K562 (cell line): Measurements from ENCODE around the gene TCF3. TPM values are rescaled to one million over a fixed set of nuclear protein-coding genes. Genes with fewer than 3 reads are reported as not detected.
A peak's percentile ranks its signal among the peaks of the same experiment; 100 is the strongest.

ENCODE experiments used
- ATAC-seq: fragments of 200-7000 bp; cut with Tn5 transposase; 3 replicates; pipeline ENCODE4 v1.9.1; 2020; ENCODE audit warnings: moderate library complexity
- BruUV-seq: library from RNA; stranded (reverse); fragments of 400-500 nt; replicated peaks from 2 replicates; lab custom pipeline; 2021; lab: Mats Ljungman, UMichigan
- CTCF ChIA-PET: fragments of 300-600 bp; formaldehyde crosslinking; extraction: SDS; loops from one replicate; lab custom pipeline; 2021; ENCODE audit warnings: low intra/inter-chr PET ratio; lab: Yijun Ruan, JAX
- POLR2A ChIA-PET: fragments of 300-600, 350-650 bp; sonication (Branson Sonifier 250); formaldehyde crosslinking; extraction: SDS; loops from one replicate; lab custom pipeline; 2021; ENCODE audit warnings: antibody characterized with exemption, inconsistent platforms; lab: Yijun Ruan, JAX
- DNase-seq, 4 experiments: peaks; one replicate each; pipeline versions ENCODE4 v3.0.0 to v3.0.0-alpha.2; 2011 to 2018; ENCODE audit warnings: low spot score in 3 of 4, mixed read lengths in 3 of 4; ENCODE audit errors: extremely low read depth in 1 of 4
- FAIRE-seq: peaks from 2 replicates; lab custom pipeline; 2011; peaks lifted over from hg19 to GRCh38; lab: Jason Lieb, UNC
- H2AFZ ChIP-seq: 2 replicates; pipeline ENCODE4 v1.6.0; 2011; ENCODE audit warnings: low read depth, low read length, control low read depth, inconsistent platforms
- H3K27ac ChIP-seq: fragments of 200-600 bp; 3 replicates; pipeline ENCODE4 v1.8.0; 2011; ENCODE audit warnings: low read depth, mild to moderate bottlenecking, control low read depth, inconsistent platforms, low read length, moderate library complexity, mixed read lengths; ENCODE audit errors: extremely low read depth
- H3K27me3 ChIP-seq, 2 experiments: fragments of 300-600 bp in 1 of 2; 2 replicates in 1 of 2; 3 replicates in 1 of 2; pipeline versions ENCODE4 v1.6.0 to v1.8.0; 2011; ENCODE audit warnings: inconsistent platforms in 2 of 2, low read length in 2 of 2, mild to moderate bottlenecking in 1 of 2, mixed read lengths in 1 of 2, moderate library complexity in 1 of 2; ENCODE audit not compliant: control insufficient read depth in 2 of 2, insufficient read depth in 2 of 2
- H3K36me3 ChIP-seq: fragments of 300-600 bp; 3 replicates; pipeline ENCODE4 v1.8.0; 2011; ENCODE audit warnings: mild to moderate bottlenecking, low read length, inconsistent platforms; ENCODE audit not compliant: control insufficient read depth, insufficient read depth
- H3K4me1 ChIP-seq, 2 experiments: fragments of 200-600 bp in 1 of 2; replicated peaks in 1 of 2; 2 replicates in 1 of 2; 3 replicates in 1 of 2; pipeline versions ENCODE4 v1.5.1 to v1.8.0; 2011; ENCODE audit warnings: inconsistent platforms in 2 of 2, low read length in 2 of 2, mild to moderate bottlenecking in 1 of 2, mixed read lengths in 1 of 2, moderate library complexity in 1 of 2; ENCODE audit not compliant: control insufficient read depth in 2 of 2, insufficient read depth in 2 of 2
- H3K4me2 ChIP-seq: 2 replicates; pipeline ENCODE4 v1.6.1; 2011; ENCODE audit warnings: low read length, control low read depth, inconsistent platforms, mixed read lengths; ENCODE audit not compliant: insufficient read depth
- H3K4me3 ChIP-seq: fragments of 200-600 bp; sonication (generic), shearing (Covaris generic); 2 replicates; pipeline ENCODE4 v1.5.1; 2016; ENCODE audit warnings: control low read depth, inconsistent platforms
- H3K79me2 ChIP-seq: fragments of 200-600 bp; 3 replicates; pipeline ENCODE4 v1.8.0; 2011; ENCODE audit warnings: low read length, inconsistent platforms; ENCODE audit not compliant: control insufficient read depth, insufficient read depth
- H3K9ac ChIP-seq, 2 experiments: 2 replicates each; pipeline versions ENCODE4 v1.6.0 to v1.6.1; 2011; ENCODE audit warnings: low read depth in 2 of 2, low read length in 2 of 2, control low read depth in 1 of 2, inconsistent platforms in 1 of 2, mild to moderate bottlenecking in 1 of 2, mixed read lengths in 1 of 2; ENCODE audit not compliant: insufficient read depth in 1 of 2
- H3K9me1 ChIP-seq: one replicate; pipeline ENCODE4 v1.6.0; 2011; ENCODE audit warnings: inconsistent platforms, mild to moderate bottlenecking, low read length, moderate library complexity; ENCODE audit not compliant: control insufficient read depth, insufficient read depth
- H3K9me3 ChIP-seq: replicated peaks from 2 replicates; pipeline ENCODE4 v1.5.1; 2011; ENCODE audit warnings: low read depth, low read length, inconsistent platforms; ENCODE audit not compliant: control insufficient read depth, insufficient read depth
- H4K20me1 ChIP-seq: replicated peaks from 2 replicates; pipeline ENCODE4 v1.6.1; 2011; ENCODE audit warnings: low read length, inconsistent platforms, mixed read lengths; ENCODE audit not compliant: control insufficient read depth, insufficient read depth
- BDP1 ChIP-seq: IDR thresholded peaks from 3 replicates; pipeline ENCODE4 v1.6.1; 2011; ENCODE audit not compliant: insufficient read length, insufficient read depth
- BHLHE40 ChIP-seq: IDR thresholded peaks from 2 replicates; pipeline ENCODE4 v1.6.1; 2011; ENCODE audit warnings: low read length, improper control_type of control experiment
- CBFB ChIP-seq: sonication (generic); formaldehyde crosslinking; IDR thresholded peaks from 2 replicates; pipeline ENCODE4 v1.4.0; 2020; ENCODE audit warnings: mild to moderate bottlenecking, missing genetic modification reagents
- CEBPZ ChIP-seq: fragments of 150-350 bp; IDR thresholded peaks from 2 replicates; pipeline ENCODE4 v1.6.1; 2014; ENCODE audit warnings: low read depth, mild to moderate bottlenecking, low read length, borderline replicate concordance
- DEAF1 ChIP-seq: fragments of 450-650 bp; formaldehyde crosslinking; IDR thresholded peaks from 2 replicates; pipeline ENCODE4 v1.4.0; 2020; ENCODE audit warnings: mild to moderate bottlenecking, moderate library complexity
- DIDO1 ChIP-seq: fragments of 450-650 bp; IDR thresholded peaks from 2 replicates; pipeline ENCODE4 v1.6.1; 2016; ENCODE audit warnings: low read depth, missing biosample characterization, missing genetic modification characterization
- ETV6 ChIP-seq, 3 experiments: fragments of 150-350 bp in 1 of 3; sonication (generic) in 1 of 3; formaldehyde crosslinking in 1 of 3; IDR thresholded peaks; 2 replicates each; pipeline versions ENCODE4 v1.6.1 to v1.8.0; 2014 to 2022; ENCODE audit warnings: borderline replicate concordance in 2 of 3, low read depth in 2 of 3, antibody characterized with exemption in 1 of 3, low read length in 1 of 3, mild to moderate bottlenecking in 1 of 3, missing genetic modification reagents in 1 of 3
- GATAD2B ChIP-seq: fragments of 450-650 bp; IDR thresholded peaks from 2 replicates; pipeline ENCODE4 v1.6.1; 2017; ENCODE audit warnings: mild to moderate bottlenecking, borderline replicate concordance
- MCM5 ChIP-seq: fragments of 450-650 bp; IDR thresholded peaks from 2 replicates; pipeline ENCODE4 v1.6.1; 2016; ENCODE audit warnings: low read depth
- MYNN ChIP-seq, 2 experiments: sonication (generic); formaldehyde crosslinking in 1 of 2; IDR thresholded peaks; 2 replicates each; pipeline versions ENCODE4 v1.5.0 to v1.6.1; 2016 to 2020; ENCODE audit warnings: antibody characterized with exemption in 1 of 2, missing genetic modification reagents in 1 of 2
- PYGO2 ChIP-seq: fragments of 450-650 bp; IDR thresholded peaks from 2 replicates; pipeline ENCODE4 v1.6.1; 2016; ENCODE audit warnings: mild to moderate bottlenecking, missing genetic modification characterization, moderate library complexity, missing compliant biosample characterization
- SUPT5H ChIP-seq: fragments of 450-650 bp; IDR thresholded peaks from 2 replicates; pipeline ENCODE4 v1.6.1; 2016
- ZBTB43 ChIP-seq: sonication (generic); formaldehyde crosslinking; IDR thresholded peaks from 2 replicates; pipeline ENCODE4 v1.8.0; 2023; ENCODE audit warnings: mild to moderate bottlenecking, missing genetic modification reagents
- ZFP30 ChIP-seq: fragments of 250-450 bp; sonication (Bioruptor Pico); IDR thresholded peaks from 2 replicates; pipeline ENCODE4 v1.8.0; 2022; ENCODE audit warnings: moderate library complexity, mild to moderate bottlenecking, inconsistent platforms, borderline replicate concordance
- ZNF583 ChIP-seq: fragments of 250-450 bp; sonication (Bioruptor Pico); IDR thresholded peaks from 2 replicates; pipeline ENCODE4 v1.4.0; 2020
- WGBS: fragments of 100-300 bp; shearing (Covaris generic); methylation state at CpG from one replicate; pipeline ENCODE4 v1.1.6; 2016; ENCODE audit warnings: low coverage, mixed read lengths; ENCODE audit not compliant: insufficient coverage; ENCODE audit errors: missing lambda C conversion rate; 5-methylcytosine and 5-hydroxymethylcytosine counted together
- in situ Hi-C: fragments of 300-500 bp; cut with MboI; formaldehyde crosslinking; loops from 4 replicates; pipeline ENCODE4 v1.15.0; 2018; ENCODE audit warnings: inconsistent platforms, mixed read lengths
- intact Hi-C: fragments of 100-400 bp; cut with micrococcal nuclease; formaldehyde crosslinking; loops from 2 replicates; pipeline ENCODE4 v1.14.2; 2022
- polyA plus RNA-seq, 8 experiments: library from polyadenylated mRNA; depleted of rRNA in 4 of 8; stranded (reverse) in 5 of 8; unstranded in 3 of 8; fragments of >200 nt; fragmentation: Nextera tagmentation in 2 of 8; fragmentation: Illumina TruSeq in 1 of 8; extraction: Ambion mirVana in 2 of 8; extraction: Trizol in 1 of 8; gene quantifications; 2 replicates each; pipeline versions ENCODE4 v1.2.1 to v1.2.3, GENCODE V29; 2011 to 2014; ENCODE audit warnings: inconsistent platforms in 1 of 8, missing spikeins in 1 of 8
- total RNA-seq, 7 experiments: library from RNA; depleted of rRNA in 6 of 7; stranded (reverse); fragments of >200 nt in 6 of 7; fragmentation: Illumina TruSeq in 2 of 7; extraction: Trizol in 2 of 7; gene quantifications; 2 replicates each; pipeline versions ENCODE4 v1.2.1 to v1.2.3, GENCODE V29; 2011 to 2021; ENCODE audit warnings: low replicate concordance in 1 of 7

TCF3 gene
- total and polyA plus RNA-seq, 9 of the 15 experiments (the other 6 are each of a cell fraction or from before 2014, with no cell fraction given): 5.6 to 259 (median 84.0) TPM

GRCh38 chr19:1592755-1593500, 59.5 kb downstream of the TCF3 start, which contains the start of gene MBD3:
TSS of gene MBD3 (minus strand) at chr19:1592865. CDS start at chr19:1592631, 234 bp downstream.
- H4K20me1 ChIP-seq: 0 out of 2 replicates have a peak, but pooled peaks cover 8% of the 10 kb centered on the region
- intact Hi-C loops (no loop called here), in situ Hi-C loops (no loop called here)
- DNase-seq (peak; percentile 91 to 99 (median 98)), FAIRE-seq (no peak), ATAC-seq (peak; percentile 80)
- H3K27me3 ChIP-seq: no peaks in the 10 kb centered on the region
- peak within 1 kb of the TSS; percentile 95 for H3K27ac ChIP-seq
- ChIA-PET CTCF (interaction anchor here (0.7 kb wide), 2 partner anchors 57 to 80 kb away, joined by 3 to 4 read pairs; no protein-coding TSS in a partner anchor), POLR2A (interaction anchor here (1.0 to 6.6 kb wide), 5 partner anchors 8 to 59 kb away, joined by 3 to 40 read pairs (median 5); partner anchors contain the start of genes TCF3 and UQCR11)
- WGBS: 3% methylated on average over 28 of the region's 68 CpGs
- peak within 1 kb of the TSS; percentile 98 for H3K4me2 ChIP-seq
- BruUV-seq: no TSS peak
- H3K4me1 ChIP-seq: peaks cover 15 to 40% of the 10 kb centered on the region in 2 experiments
- no peaks in the 10 kb centered on the region for H3K9me1 ChIP-seq
- peaks cover 47% of the 10 kb centered on the region for H3K79me2 ChIP-seq
- peak within 1 kb of the TSS; percentile 92 for H3K4me3 ChIP-seq
- peak within 1 kb of the TSS; percentile 100 for H3K9ac ChIP-seq
- H2AFZ ChIP-seq: peak within 1 kb of the TSS; percentile 90
- peaks cover 55% of the 10 kb centered on the region; the same call in 2 of the 3 replicates for H3K36me3 ChIP-seq
- no peaks in the 10 kb centered on the region for H3K9me3 ChIP-seq
- TF ChIP-seq MCM5: no peak
- no peak for TF ChIP-seq CEBPZ
- no peak for TF ChIP-seq BHLHE40
- no peak for TF ChIP-seq DEAF1 (CRISPR knock-in tag)
- no peak for TF ChIP-seq PYGO2
- TF ChIP-seq MYNN (IDR thresholded peaks at IDR 0.05): peak; percentile 32
- TF ChIP-seq MYNN (CRISPR knock-in tag; IDR thresholded peaks at IDR 0.05): no peak
- no peak for TF ChIP-seq CBFB (CRISPR knock-in tag)
- TF ChIP-seq ZNF583: no peak
- TF ChIP-seq GATAD2B: no peak
- peak; percentile 68 for TF ChIP-seq SUPT5H
- TF ChIP-seq ZFP30 (CRISPR knock-in tag): no peak
- no peak for TF ChIP-seq ZBTB43
- no peak for TF ChIP-seq ETV6 (IDR thresholded peaks at IDR 0.05; ENCODE audit: borderline replicate concordance in 1 of 2, low read depth in 2 of 2, low read length in 1 of 2)
- TF ChIP-seq ETV6 (CRISPR knock-in tag; IDR thresholded peaks at IDR 0.05; ENCODE audit: borderline replicate concordance): no peak
- TF ChIP-seq BDP1: no peak
- no peak for TF ChIP-seq DIDO1 (tag)
